Central memory CD4-positive, alpha-beta T cell (primary cell): ENCODE measurements around the gene ZBTB16.

Source experiments
- DNase-seq: peaks from one replicate; pipeline ENCODE4 v3.0.0; 2022
- total RNA-seq, 3 experiments: gene quantifications; one replicate each; lab custom pipeline; 2026; lab: John Stamatoyannopoulos, UW

The ZBTB16 gene, protein sequence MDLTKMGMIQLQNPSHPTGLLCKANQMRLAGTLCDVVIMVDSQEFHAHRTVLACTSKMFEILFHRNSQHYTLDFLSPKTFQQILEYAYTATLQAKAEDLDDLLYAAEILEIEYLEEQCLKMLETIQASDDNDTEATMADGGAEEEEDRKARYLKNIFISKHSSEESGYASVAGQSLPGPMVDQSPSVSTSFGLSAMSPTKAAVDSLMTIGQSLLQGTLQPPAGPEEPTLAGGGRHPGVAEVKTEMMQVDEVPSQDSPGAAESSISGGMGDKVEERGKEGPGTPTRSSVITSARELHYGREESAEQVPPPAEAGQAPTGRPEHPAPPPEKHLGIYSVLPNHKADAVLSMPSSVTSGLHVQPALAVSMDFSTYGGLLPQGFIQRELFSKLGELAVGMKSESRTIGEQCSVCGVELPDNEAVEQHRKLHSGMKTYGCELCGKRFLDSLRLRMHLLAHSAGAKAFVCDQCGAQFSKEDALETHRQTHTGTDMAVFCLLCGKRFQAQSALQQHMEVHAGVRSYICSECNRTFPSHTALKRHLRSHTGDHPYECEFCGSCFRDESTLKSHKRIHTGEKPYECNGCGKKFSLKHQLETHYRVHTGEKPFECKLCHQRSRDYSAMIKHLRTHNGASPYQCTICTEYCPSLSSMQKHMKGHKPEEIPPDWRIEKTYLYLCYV
- 3.4 to 19.5 (median 5.9) reads per million in 3 experiments for total RNA-seq

DNA sequence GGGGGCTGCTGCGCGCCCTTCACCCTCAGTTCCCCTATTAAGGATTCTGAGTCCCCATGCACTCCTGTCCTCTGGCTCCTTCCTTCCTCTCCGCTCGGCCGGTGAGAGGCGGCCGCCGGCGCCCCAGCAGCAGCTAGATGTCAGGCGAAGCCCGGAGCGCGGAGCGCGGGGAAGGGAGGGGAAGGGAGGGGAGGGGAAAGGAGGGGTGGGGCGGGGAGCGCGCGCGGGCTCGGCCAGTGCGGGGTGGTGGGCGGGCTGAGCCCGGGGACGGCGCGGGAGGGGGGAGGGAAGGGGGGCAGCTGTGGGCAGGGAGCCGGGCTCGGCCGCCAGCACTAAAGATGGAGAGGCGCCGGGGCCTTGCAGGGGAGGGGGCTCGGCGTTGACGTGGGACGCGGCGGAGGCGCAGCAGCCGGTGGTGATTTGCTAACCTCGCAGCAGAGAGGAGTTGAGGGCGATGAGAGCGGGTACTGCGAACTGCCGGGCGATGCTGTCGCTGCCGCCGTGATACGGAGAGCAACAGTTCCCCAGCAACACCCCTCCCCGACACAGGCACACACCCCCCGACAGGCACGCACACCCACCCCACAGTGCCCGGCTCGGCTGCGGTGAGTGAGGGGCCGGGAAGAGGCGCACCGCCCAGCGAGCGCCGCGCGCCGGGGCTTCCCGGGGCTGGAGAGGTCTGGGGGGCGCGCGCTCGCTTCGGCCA lies at the start of gene ZBTB16:
Gene ZBTB16, plus strand, starts transcription at position 434 of the 706 bp plus-strand sequence. CDS start 3,590 bp downstream, outside the sequence.
- peak; percentile 58 for DNase-seq

DNA sequence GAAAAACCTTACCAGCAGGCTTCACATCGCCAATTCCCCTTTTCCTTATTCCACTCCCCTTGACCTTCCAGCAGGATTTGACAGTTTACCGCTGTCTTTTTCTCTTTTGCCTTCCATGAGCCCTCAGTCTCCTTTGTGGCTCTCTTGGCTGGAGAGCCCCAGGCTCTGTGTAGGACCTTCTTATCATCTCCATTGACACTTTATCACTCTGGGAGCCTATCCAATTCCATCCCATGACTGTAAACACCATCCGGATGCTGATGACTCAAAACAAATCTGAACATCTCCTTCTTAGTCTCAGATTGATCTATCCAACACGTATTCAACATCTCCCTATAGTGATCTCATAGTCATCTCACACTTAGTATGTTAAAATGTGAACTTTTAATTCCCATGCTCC lies 48.6 kb upstream of the ZBTB16 start:
- no peak for DNase-seq

DNA sequence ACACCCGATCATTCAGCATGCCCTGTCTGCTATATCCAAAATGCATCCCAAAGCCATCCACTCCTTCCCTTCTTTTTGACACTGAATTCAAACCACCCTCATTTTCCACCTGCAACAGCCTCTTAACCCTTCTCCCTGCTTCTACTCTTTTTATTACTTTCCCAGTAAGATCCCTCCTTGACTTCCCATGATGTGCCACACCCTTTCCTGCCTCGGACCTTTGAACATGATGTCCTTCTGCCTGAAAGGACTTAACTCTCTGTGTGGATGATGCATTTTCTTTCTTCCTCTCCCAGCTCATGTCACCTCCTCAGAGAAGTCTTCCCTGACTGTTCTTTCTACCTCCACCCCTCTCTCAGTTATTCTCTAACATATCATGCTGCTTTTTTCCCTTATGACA lies 48.1 kb upstream of the ZBTB16 start:
- no peak for DNase-seq

DNA sequence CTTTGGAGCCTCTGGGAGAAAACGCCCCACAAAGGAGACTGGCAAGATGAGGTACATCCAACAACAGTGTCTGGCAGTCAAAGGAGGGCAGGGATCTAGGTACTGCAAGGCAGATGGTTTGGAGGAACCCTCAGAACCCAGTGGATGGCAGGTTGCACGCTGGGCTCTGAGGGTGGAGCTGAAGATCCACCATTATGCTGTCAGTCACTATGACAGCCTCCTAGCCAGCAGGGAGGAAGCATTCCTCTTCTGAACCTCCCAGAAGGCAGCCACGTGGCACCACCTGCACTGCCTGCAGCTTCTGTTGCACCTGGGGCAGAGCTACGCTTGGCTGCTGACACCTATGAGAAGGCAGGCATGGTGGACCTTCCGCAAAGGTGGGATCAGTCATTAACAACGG lies 44.4 kb upstream of the ZBTB16 start:
- no peak for DNase-seq

DNA sequence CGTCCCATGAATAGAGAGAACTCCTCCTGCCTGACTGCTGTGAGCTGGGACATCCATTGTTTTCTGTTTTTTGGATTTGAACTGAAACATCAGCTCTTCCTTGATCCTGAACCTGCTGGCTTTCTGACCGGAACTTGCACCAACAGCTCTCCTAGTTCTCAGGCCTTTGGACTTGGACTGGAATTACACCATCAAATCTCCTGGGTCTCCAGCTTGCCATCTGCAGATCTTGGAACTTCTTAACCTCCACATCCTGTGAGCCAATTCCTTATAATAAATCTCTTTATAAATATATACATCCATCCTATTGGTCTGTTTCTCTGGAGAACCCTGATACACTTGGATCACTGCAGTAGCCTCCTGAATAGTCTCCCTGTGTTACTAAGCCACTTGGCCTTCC lies 42.5 kb upstream of the ZBTB16 start:
- no peak for DNase-seq

DNA sequence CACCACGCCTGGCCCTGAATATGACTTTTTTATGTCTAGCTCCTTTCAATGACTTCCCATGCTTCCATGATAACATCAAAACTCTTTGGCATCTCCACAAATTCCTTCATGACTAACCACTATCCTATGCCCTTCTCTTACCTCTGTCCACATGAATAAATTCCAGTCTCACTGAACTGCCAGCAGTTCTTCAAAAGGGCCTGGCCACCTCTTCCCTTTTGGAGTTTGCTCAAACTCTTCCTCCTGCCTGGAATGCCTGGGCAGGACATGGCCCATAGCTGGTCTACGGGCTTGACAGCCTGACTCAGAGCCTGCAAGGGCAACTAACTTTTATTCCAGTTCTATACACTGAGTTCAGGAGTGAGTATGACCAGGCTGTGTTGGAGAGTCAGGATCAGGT lies 41.8 kb upstream of the ZBTB16 start:
- DNase-seq: no peak

DNA sequence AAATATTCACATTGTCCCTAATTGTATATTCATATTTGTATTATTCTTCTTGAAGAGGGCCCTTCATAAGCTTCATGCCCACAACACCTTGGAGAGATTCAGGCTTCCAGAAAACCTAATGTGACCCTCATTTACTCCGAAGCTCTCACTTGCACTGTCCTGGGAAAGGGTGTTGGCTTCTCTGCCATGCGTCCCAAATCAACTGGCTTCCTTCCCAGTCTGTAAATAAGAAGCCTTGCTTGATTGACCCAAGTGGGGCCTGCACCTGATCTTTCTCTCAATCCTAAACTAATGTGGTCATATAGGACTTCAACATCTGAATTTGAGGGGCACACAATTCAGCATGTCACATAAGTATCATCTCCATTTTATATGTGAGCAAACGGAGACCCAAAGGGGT lies 40.5 kb upstream of the ZBTB16 start:
- no peak for DNase-seq

DNA sequence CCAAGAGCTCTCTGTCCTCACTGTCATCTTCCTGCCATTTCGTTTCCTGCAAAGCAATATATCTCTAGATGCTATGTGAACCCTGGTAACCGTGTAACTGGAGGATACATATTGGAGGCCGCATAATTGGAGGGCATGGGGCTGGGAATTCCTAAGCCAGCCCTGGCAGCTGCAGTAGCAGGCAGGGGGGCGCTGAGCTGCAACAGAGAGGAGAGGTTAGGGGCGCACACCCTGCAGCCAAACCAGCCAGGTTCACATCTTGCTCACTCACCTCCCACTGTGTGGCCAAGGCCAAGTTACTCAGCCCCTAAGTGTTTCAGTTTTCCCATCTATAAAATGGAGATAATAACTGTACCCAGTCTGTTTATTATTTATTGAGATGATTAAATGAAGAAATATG lies 39.9 kb upstream of the ZBTB16 start:
- no peak for DNase-seq

DNA sequence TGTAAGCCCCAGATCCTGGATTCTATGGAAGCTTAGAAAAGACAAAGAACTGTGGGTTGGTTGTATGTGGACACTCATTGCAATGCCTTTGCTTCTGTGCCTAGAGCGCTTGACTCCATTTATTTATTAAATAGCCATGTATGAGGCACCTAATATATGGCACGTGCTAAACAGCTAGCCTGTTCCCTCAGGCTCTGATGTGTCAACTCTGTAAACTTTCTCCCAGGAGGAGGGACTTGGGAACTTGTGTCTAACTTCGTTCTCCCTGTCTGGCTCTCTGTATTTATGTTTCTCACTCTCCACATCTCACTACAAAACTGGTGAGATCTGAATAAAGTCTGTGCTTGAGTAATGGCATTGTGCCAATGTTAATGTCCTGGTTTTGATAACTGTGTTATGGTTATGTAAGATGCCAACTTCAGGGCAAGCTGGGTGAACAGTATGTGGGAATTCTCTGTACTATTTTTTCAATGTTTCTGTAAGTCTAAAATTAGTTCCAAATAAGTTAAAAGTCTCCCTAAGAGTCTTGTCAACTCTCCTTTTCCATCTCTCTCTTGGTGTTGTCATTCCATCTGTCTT lies 34.1 kb upstream of the ZBTB16 start:
- DNase-seq: no peak

DNA sequence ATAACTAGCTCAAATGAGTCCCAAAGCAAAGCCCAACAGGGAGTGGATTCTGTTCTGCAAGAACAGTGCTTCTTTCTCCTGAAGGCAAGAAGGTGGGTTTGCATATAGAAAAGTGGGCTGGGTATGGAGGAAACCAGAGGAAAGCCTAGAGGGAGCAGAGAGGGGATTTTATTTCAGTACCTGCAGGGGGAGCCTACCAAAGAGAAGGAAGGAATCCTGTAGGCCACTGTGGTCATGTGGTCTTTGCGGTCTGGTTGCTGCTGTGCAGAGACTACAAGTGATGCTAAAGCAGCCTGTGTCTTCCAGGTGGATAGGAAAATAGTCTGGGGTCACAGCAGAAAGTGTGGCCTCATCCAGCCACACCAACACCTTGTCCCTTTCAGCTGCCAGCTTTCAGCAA lies 33.2 kb upstream of the ZBTB16 start:
- DNase-seq: peak; percentile 34

DNA sequence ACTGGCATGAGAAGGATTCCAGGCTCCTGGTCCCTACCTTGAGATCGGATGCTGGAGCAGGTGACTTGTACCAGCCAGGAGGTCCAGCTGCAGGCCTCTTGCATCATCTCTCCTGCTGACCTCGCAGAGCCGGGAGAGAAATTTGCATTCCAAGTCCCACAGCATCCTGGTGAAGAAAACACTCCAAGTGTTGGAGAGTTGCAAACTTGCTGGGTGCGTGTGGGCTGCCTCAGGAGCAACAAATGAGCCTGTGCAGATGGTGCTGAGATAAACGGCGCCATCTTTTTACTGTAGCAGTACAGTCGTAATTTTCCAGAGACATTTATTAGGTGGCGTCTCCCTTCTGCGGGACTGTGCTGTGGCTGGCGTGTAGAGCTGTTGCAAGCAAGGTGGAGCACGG lies 32.1 kb upstream of the ZBTB16 start:
- no peak for DNase-seq

DNA sequence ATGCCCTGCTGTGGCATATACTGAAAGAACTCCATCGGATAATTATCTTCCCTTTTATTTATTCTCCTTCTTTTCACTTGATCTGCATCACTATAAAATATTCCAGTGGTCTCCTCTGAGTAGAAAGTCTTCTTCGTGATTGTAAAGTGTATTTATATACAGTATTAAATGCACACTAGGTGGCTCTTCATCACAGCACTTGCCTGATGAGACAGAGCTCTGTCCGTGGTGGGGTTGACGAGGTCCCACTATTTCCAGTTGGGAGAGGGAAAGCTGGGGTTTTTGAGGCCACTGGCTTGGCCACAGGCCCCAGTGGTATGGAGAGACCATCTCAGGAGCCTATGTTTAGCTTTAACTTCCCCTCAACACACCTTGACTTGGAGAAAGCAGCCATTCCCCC lies 31.6 kb upstream of the ZBTB16 start:
- DNase-seq: no peak

DNA sequence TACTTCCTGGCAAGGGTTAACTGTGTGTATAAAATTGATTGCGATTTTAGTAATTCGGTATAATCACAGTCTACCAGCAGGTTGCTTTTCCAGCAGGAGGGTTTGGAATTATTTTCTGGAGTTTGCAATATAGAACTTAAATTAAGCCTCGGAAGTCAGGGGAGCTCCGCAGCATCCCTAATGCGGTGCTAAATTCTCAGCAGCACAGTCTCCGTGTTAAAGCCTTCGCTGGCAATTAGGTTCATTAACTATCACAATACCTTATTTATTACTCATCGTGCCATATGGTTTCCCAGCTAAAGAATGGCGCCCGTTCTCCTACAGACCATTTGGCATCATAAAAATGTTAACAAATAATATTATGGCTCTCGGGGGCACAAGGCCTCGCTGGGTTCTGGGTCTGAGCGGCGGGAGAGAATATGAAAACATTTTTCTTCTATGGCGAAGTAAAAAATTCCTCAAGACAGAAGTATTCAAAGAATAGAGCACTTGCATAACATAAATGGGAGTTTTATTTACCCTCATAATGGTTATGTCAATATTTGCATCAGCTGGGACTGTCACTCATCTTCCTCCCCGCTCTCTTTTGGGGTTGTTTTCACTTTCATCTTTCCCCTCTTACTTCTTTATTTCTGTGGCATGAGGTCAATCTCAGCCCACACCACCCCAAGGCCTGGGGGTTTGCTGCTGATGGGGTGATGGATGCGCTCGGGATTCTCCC lies 28.1 kb upstream of the ZBTB16 start:
- DNase-seq: no peak

DNA sequence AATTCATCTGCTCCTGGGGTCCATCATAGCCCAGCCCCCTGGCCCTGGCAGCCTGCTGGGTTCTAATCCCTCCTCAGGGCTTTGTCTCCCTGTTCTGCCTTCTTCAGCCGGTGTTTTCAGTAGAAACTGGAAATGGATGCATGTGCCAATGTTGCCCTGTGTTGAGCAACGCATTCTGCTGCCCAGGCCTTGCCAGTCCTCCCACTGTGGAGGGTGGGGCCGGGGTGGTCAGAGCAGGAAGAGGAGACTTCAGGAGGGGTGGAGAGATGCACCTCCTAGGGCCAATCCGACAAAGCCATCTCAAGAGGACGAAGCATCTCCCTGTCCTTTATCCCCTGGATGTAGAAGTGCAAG lies 27.6 kb upstream of the ZBTB16 start:
- no peak for DNase-seq

DNA sequence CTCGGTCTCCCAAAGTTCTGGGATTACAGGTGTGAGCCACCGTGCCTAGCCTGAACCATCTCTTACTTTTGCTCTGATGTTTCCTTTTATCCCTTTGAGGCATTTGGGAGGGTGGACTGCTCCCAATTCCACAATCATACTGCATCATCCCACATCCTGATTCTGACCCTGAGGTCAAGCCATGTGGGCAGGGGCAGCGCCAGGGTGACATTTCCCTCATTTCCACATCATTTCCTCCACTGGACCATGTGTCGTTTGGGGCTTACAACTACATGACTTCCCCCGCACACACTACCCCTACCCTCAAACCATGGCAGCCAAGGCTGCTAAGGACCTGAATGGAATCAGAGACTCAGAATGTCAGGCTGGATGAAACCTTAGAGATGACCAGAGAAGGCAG lies 26.4 kb upstream of the ZBTB16 start:
- DNase-seq: no peak

DNA sequence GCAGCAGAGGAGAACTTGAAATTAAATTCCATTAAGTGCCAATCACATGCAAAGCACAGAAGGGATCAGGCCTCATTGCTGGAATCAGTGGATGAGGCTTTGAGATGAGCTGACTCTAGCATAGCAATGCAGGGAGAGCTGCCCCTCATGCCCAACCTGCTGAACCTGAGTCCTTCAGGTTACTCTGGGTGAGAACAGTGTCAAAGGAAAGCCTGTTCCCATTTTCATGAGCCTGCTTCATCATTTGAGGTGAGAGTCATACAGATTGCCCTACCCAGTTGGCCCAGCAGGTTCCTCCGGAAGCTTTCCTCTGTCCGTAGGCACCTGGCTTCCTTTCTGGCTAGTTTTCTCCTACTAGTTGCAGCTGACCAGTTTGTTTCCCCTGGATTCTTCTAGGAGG lies 25.9 kb upstream of the ZBTB16 start:
- DNase-seq: no peak

DNA sequence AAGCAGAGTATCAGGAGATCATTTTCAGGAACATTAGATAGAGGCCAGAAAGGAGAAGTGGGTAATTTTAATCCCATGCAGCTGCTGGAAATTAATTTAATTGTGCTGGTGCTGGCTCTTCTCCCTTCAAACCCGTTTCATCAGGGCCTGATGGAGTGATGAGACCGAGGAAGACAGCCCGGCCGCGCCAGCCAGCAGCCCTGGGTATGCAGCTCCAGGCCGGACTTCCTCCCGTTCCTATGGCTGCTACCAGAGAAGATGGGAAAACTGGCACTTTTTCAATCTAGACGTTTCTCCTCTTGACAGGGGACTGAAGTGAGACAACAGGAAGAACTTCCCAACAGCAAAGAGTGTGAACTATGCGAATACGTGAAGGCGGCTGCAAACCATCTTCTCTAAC lies 24.6 kb upstream of the ZBTB16 start:
- no peak for DNase-seq

DNA sequence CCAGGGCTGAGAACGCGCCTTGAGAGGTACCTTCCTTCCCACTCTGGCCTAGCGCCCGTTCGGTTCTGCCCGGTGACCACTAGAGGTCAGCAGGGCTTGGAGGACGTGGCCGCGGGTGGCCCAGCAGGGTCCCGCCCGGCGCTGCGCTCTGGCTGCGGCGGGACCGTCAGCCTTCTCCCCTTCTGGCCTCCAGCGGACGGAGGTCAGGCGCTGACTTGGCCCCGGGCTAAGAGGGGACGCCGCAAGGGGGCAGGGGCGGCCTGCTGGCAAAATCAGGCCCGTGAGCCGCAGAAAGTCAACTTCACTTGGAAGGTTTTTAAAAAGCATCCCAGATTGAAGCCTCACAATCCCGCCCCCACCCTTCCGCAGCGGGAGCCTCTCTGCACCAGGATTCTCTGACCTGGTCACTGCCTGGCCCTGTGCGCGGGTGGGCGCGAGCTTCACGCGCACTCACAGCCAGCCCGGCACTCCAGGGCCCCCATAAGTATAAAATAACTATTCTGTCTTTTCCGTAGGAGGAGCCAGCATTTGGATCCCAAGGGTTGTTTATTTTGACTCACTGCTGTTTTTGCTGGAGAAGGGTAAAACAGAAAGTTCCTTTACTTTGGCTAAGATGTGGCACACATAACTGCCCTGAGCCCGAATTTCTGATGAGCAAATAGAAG lies 23.2 kb upstream of the ZBTB16 start:
- DNase-seq: peak; percentile 22

DNA sequence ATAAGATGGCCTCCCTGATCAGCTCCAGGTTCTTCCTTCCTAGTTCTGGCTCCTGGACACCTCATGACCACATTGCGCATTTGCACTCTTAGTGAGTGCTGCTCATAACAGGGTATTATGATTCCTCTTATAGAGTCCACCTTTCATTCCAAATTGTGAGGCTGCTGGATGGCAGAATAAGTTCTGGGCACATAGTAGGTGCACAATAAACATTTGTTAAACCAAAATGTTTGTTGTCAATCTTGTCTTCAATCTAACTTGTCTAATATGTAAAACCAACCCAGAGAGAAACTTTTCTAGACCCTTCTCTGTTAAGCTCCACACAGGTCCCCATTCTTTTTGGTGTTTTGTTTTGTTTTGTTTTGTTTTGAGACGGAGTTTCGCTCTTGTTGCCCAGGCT lies 22.6 kb upstream of the ZBTB16 start:
- no peak for DNase-seq

DNA sequence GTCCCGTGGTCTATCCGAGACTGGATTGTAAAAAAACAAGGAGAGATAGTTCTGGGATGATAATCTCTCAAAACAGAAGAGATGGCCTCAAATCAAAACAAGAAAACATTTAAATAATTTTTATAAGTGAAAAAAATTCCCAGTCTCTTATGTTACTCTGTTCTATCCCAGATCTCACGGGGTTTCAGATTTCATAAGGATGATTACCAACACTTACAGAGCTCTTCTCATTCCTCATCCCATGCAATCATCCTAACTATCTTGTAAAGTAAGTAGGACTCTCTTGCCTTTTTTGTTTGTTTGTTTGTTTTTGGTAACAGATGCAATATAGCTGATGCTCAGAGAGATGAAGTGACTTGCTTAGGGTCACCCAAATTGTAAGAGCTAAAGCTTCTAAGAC lies 20.0 kb upstream of the ZBTB16 start:
- DNase-seq: no peak

DNA sequence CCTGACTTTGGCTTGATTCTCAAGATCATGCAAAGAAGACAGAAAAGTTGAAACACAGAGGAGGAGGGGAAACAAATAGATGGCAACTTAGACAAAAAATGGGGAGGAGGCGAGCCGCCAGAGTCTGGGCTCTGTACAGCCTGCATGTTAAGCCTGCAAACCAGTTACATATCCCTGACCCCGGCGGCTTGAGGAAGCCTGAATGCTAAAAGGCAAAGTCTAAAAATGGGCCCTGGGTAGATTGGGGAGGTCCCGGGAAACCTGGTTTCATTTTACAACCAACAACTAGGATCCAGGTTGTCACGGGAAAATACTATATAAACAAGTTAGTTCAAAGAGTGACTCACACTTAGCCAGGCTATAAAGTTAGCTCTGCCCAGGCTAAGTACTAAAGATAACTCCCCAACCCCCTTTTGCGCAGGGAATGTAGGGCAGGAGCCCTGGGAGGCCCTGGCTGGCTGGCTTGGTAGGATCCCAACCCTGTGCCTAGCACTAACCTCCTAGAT lies 18.8 kb upstream of the ZBTB16 start:
- DNase-seq: no peak

DNA sequence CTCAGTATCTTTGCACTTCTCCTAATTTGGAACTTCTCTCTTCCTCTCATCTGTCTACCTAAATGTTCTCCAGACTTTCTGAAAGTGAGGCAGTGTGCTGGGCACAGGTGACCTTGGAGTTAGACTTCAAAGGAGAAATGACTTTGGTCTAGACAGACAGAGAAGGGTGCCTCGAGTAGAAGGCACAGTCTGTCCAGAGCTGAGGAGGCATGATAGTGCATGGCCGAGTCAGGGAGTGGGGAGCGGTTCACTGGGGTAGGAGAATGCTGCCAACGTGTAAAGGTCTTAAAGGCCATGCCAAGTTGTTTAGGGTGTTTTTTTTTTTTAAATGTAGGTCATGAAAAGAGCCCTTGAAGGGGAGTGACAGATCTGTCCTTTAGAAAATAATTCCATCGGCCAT lies 17.3 kb upstream of the ZBTB16 start:
- DNase-seq: no peak
